ENCODE results near the gene TSHZ3. TPM values are rescaled to one million over a fixed set of nuclear protein-coding genes. Genes with fewer than 3 reads are reported as not detected.

TSHZ3 gene
- total and polyA plus RNA-seq, 9 of the 15 experiments (the other 6 are each of a cell fraction or from before 2014, with no cell fraction given) = 0.03 to 0.13 (median 0.05) TPM; not detected in 5

GRCh38 chr19:31332096-31332495 lies 17.1 kb downstream of the TSHZ3 start (continued):
- TF ChIP-seq, protein P1, sequence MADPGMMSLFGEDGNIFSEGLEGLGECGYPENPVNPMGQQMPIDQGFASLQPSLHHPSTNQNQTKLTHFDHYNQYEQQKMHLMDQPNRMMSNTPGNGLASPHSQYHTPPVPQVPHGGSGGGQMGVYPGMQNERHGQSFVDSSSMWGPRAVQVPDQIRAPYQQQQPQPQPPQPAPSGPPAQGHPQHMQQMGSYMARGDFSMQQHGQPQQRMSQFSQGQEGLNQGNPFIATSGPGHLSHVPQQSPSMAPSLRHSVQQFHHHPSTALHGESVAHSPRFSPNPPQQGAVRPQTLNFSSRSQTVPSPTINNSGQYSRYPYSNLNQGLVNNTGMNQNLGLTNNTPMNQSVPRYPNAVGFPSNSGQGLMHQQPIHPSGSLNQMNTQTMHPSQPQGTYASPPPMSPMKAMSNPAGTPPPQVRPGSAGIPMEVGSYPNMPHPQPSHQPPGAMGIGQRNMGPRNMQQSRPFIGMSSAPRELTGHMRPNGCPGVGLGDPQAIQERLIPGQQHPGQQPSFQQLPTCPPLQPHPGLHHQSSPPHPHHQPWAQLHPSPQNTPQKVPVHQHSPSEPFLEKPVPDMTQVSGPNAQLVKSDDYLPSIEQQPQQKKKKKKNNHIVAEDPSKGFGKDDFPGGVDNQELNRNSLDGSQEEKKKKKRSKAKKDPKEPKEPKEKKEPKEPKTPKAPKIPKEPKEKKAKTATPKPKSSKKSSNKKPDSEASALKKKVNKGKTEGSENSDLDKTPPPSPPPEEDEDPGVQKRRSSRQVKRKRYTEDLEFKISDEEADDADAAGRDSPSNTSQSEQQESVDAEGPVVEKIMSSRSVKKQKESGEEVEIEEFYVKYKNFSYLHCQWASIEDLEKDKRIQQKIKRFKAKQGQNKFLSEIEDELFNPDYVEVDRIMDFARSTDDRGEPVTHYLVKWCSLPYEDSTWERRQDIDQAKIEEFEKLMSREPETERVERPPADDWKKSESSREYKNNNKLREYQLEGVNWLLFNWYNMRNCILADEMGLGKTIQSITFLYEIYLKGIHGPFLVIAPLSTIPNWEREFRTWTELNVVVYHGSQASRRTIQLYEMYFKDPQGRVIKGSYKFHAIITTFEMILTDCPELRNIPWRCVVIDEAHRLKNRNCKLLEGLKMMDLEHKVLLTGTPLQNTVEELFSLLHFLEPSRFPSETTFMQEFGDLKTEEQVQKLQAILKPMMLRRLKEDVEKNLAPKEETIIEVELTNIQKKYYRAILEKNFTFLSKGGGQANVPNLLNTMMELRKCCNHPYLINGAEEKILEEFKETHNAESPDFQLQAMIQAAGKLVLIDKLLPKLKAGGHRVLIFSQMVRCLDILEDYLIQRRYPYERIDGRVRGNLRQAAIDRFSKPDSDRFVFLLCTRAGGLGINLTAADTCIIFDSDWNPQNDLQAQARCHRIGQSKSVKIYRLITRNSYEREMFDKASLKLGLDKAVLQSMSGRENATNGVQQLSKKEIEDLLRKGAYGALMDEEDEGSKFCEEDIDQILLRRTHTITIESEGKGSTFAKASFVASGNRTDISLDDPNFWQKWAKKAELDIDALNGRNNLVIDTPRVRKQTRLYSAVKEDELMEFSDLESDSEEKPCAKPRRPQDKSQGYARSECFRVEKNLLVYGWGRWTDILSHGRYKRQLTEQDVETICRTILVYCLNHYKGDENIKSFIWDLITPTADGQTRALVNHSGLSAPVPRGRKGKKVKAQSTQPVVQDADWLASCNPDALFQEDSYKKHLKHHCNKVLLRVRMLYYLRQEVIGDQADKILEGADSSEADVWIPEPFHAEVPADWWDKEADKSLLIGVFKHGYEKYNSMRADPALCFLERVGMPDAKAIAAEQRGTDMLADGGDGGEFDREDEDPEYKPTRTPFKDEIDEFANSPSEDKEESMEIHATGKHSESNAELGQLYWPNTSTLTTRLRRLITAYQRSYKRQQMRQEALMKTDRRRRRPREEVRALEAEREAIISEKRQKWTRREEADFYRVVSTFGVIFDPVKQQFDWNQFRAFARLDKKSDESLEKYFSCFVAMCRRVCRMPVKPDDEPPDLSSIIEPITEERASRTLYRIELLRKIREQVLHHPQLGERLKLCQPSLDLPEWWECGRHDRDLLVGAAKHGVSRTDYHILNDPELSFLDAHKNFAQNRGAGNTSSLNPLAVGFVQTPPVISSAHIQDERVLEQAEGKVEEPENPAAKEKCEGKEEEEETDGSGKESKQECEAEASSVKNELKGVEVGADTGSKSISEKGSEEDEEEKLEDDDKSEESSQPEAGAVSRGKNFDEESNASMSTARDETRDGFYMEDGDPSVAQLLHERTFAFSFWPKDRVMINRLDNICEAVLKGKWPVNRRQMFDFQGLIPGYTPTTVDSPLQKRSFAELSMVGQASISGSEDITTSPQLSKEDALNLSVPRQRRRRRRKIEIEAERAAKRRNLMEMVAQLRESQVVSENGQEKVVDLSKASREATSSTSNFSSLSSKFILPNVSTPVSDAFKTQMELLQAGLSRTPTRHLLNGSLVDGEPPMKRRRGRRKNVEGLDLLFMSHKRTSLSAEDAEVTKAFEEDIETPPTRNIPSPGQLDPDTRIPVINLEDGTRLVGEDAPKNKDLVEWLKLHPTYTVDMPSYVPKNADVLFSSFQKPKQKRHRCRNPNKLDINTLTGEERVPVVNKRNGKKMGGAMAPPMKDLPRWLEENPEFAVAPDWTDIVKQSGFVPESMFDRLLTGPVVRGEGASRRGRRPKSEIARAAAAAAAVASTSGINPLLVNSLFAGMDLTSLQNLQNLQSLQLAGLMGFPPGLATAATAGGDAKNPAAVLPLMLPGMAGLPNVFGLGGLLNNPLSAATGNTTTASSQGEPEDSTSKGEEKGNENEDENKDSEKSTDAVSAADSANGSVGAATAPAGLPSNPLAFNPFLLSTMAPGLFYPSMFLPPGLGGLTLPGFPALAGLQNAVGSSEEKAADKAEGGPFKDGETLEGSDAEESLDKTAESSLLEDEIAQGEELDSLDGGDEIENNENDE (IDR thresholded peaks at IDR 0.05; ENCODE audit: low read depth, low read length) = no peak
- TF ChIP-seq RFX1 (IDR thresholded peaks at IDR 0.05) = no peak
- TF ChIP-seq ZNF282 (CRISPR knock-in tag; IDR thresholded peaks at IDR 0.05) = no peak

Data from K562 (cell line).